A549 treated with AZD9567 at 1 μM for 4 hours (cell line): ENCODE data around the gene GANC. TPM values are rescaled to one million over a fixed set of nuclear protein-coding genes. Genes with fewer than 3 reads are reported as not detected.

ENCODE experiments used
- total RNA-seq: library from RNA; stranded (reverse); fragments of 200-300 nt; extraction: Qiagen RNA extraction; gene quantifications from 5 replicates; pipeline ENCODE4 v1.2.3, GENCODE V29; 2022; ENCODE audit not compliant: insufficient read depth

The GANC gene, protein sequence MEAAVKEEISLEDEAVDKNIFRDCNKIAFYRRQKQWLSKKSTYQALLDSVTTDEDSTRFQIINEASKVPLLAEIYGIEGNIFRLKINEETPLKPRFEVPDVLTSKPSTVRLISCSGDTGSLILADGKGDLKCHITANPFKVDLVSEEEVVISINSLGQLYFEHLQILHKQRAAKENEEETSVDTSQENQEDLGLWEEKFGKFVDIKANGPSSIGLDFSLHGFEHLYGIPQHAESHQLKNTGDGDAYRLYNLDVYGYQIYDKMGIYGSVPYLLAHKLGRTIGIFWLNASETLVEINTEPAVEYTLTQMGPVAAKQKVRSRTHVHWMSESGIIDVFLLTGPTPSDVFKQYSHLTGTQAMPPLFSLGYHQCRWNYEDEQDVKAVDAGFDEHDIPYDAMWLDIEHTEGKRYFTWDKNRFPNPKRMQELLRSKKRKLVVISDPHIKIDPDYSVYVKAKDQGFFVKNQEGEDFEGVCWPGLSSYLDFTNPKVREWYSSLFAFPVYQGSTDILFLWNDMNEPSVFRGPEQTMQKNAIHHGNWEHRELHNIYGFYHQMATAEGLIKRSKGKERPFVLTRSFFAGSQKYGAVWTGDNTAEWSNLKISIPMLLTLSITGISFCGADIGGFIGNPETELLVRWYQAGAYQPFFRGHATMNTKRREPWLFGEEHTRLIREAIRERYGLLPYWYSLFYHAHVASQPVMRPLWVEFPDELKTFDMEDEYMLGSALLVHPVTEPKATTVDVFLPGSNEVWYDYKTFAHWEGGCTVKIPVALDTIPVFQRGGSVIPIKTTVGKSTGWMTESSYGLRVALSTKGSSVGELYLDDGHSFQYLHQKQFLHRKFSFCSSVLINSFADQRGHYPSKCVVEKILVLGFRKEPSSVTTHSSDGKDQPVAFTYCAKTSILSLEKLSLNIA (N-terminal part only)
- 5.4 to 6.9 TPM (median 6.1 TPM) in 5 replicates for total RNA-seq

DNA sequence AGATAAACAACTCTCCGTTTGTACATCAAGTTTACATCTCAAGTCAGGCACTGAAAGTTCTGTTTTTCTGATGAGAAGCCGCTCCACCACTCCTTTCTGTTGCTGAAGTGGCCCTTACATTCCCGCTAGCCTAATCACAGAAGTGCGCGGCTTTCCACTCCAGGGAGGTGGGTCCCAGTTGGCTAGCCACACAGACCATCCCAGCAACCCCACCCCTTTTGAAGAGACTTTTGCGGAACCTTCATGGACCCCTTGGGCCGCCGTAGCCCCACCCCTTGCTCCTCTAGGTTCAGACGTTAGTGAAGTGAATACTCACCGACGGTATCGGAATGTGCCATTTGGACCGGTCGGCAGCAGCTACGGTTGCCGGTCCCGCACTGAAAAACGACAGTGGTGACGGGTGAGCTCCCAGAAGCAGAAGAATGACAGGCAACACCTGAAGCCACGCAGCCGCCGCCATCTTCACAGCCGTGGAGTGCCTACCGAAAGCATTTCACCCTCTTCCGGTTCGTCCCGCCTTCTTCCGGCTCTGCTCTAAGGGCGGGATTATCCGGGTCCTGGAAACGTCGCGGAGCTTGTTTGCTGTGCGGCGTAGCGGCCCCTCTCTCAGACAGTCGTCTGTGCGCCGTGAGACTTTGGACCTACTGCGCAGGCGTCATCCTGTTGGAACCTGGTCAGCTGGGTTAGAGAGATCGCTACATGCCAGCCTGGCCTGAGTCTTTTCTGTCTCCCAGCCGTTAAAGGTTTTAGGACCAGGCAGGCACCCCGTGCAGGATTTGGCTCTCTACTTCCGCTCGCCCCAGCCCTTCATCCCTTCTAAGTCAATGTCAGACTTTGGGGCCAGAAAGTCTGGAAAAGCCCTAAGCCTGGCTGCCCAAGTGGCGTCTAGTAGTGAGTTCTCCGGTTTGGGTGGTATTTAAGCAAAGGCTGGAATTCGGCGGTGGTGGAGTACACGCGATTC, at the start of gene GANC, which contains the start of gene TMEM87A:
Gene GANC, plus strand, starts transcription at position 263 of the 961 bp plus-strand sequence. CDS start 1,281 bp downstream, outside the sequence.
Gene TMEM87A, minus strand, starts transcription at position 495 of the 961 bp plus-strand sequence. Its CDS starts 35 bp downstream, at position 460.

DNA sequence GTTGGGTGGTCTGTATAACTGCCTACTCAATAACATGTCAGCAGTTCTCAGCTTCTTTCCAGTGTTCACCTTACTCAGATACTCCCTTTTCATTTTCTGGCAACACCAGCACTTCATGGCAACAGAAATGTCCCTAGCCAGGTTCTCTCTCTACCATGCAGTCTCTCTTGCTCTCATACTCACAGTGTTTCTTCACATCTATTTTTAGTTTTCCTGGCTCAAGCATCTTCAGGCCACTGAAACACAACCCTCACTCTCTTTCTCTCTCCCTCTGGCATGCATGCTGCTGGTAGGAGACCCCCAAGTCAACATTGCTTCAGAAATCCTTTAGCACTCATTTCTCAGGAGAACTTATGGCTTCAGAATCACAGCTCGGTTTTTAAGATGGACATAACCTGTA, 86.2 kb downstream of the GANC start, which contains the start of gene CAPN3:
Gene CAPN3, plus strand, starts transcription at position 253 of the 400 bp plus-strand sequence. CDS start 305 bp downstream, outside the sequence.

Other genes starting within 250 kb of the GANC start
- gene PLA2G4D, start 178.6 kb upstream of the GANC start, total RNA-seq = not detected in 5 replicates
- not detected in 5 replicates for gene PLA2G4F, start 116.6 kb upstream of the GANC start, total RNA-seq
- 15.0 to 18.3 TPM (median 16.7 TPM) in 5 replicates for gene VPS39, start 64.9 kb upstream of the GANC start, total RNA-seq
- gene TMEM87A, start 232 bp downstream of the GANC start, total RNA-seq = 27.5 to 32.7 TPM (median 27.7 TPM) in 5 replicates
- gene CAPN3, start 86.3 kb downstream of the GANC start, total RNA-seq = 0.27 to 0.57 TPM (median 0.38 TPM) in 4 of 5 replicates, not detected in the other
- 8.5 to 11.7 TPM (median 11.5 TPM) in 5 replicates for gene ZNF106, start 217.9 kb downstream of the GANC start, total RNA-seq
- 15.2 to 43.5 TPM (median 20.1 TPM) in 5 replicates for gene SNAP23, start 222.4 kb downstream of the GANC start, total RNA-seq